Thymus (tissue), 11 donors: ENCODE results near the gene LDLRAP1. TPM values are rescaled to one million over a fixed set of nuclear protein-coding genes. Genes with fewer than 3 reads are reported as not detected.

Experiments used
- DNase-seq, 9 donors: peaks; one replicate each; pipeline ENCODE4 v3.0.0-alpha.2; 2013; ENCODE audit warnings: low spot score in 9 of 9, low read depth in 6 of 9, missing footprints in 1 of 9
- H3K27ac ChIP-seq, 2 donors: one replicate each; pipeline ENCODE4 v1.5.1; 2013; ENCODE audit warnings: control low read depth in 1 of 2, low read depth in 1 of 2, low read length in 1 of 2, mild to moderate bottlenecking in 1 of 2, moderate library complexity in 1 of 2
- H3K27me3 ChIP-seq, 2 donors: one replicate each; pipeline ENCODE4 v1.5.1; 2013; ENCODE audit warnings: low read length in 1 of 2; ENCODE audit not compliant: control insufficient read depth in 2 of 2, insufficient read depth in 1 of 2
- H3K36me3 ChIP-seq, 2 donors: one replicate each; pipeline ENCODE4 v1.5.1; 2013; ENCODE audit warnings: low read length in 1 of 2, mild to moderate bottlenecking in 1 of 2, moderate library complexity in 1 of 2; ENCODE audit not compliant: control insufficient read depth in 2 of 2, insufficient read depth in 2 of 2
- H3K4me1 ChIP-seq, 2 donors: one replicate each; pipeline ENCODE4 v1.5.1; 2013; ENCODE audit warnings: low read length in 2 of 2; ENCODE audit not compliant: control insufficient read depth in 2 of 2, insufficient read depth in 2 of 2
- H3K4me3 ChIP-seq, 2 donors: one replicate each; pipeline ENCODE4 v1.5.1; 2013; ENCODE audit warnings: low read length in 2 of 2, control low read depth in 1 of 2, mild to moderate bottlenecking in 1 of 2
- H3K9me3 ChIP-seq, 2 donors: one replicate each; pipeline ENCODE4 v1.5.1; 2013; ENCODE audit warnings: low read length in 1 of 2, mild to moderate bottlenecking in 1 of 2; ENCODE audit not compliant: control insufficient read depth in 2 of 2, insufficient read depth in 1 of 2
- WGBS: extraction: QIAGEN DNeasy Blood & Tissue Kit; methylation state at CpG from one replicate; pipeline ENCODE4 v1.1.7; 2013; 5-methylcytosine and 5-hydroxymethylcytosine counted together
- polyA plus RNA-seq: library from polyadenylated mRNA; stranded (reverse); fragments of 200-250 nt; gene quantifications from one replicate; pipeline ENCODE4 v1.2.3, GENCODE V29; 2013
- total RNA-seq: library from RNA; stranded (reverse); fragments of 120-200 nt; gene quantifications from one replicate; pipeline ENCODE4 v1.2.4, GENCODE V29; 2013
- donor health status: healthy.

The LDLRAP1 gene
- total and polyA plus RNA-seq, 2 donors, result 4.3 to 31.6 TPM

DNA sequence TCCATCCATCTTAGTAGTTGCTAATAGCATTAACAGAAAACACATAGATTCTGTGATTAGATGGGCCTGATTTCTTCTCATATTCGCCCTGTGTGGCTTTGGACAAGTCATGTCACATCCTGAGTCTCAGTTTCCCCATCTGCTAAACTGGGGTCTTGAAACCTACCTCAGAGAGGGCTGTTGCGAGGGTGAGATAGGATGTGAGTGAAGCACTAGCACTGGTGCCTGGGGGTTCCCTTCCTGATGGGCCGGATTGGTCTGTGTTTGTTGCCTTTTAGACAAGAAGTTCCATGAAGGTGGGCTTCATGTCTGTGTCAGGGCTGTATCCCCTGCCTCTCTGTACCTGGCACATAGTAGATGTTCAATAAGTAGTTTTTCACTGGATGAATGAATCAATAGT, 69.7 kb downstream of the LDLRAP1 start:
- no peak for DNase-seq
- Histone ChIP-seq H3K27ac (no peak overlapping the region), H3K4me1 (peaks cover 14 to 20% of the 10 kb centered on the region in 2 donors), H3K27me3 (peaks cover 32 to 83% of the 10 kb centered on the region in 2 donors), H3K36me3 (no peaks in the 10 kb centered on the region), H3K9me3 (no peaks in the 10 kb centered on the region), H3K4me3 (no peak overlapping the region)
- 95% methylated on average over 3 of the region's 3 CpGs for WGBS

DNA sequence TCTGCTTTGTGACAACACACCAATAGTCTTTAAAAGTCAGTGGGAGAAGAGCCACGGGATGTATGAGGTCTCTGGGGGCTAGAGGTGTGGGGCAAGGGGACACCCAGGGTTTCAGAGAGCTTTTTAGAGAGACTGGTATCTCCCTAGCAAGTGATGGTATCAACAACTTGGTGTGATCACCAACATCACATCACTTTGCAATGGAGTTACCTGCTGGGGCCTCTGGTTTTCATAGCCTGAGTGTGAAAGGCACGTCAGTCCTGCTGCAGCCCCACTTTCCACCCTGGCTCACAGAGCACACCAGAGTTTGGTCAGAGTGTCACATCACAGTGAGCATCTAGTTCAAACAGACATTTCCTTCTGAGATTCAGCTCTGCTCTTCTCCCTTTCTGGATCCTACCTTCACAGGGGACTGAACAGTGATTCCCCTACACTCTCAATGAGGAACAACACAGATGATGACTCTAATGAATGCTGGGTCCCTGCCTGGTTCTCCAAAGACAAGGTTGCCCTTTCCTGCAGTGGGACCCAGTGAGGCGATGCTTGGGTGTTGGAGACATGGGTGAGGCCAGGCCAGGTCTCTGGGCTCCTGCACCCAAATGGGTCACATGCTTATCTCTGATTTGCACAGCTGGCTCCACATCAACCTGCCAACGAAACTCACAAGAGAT, 71.2 kb downstream of the LDLRAP1 start:
- peaks cover 46 to 94% of the 10 kb centered on the region in 2 donors for H3K27me3 ChIP-seq
- no peak for DNase-seq
- no peak overlapping the region for H3K27ac ChIP-seq
- peaks cover 14 to 16% of the 10 kb centered on the region in 2 donors for H3K4me1 ChIP-seq
- no peaks in the 10 kb centered on the region for H3K9me3 ChIP-seq
- WGBS, result 71% methylated on average over 4 of the region's 4 CpGs
- H3K36me3 ChIP-seq, result no peaks in the 10 kb centered on the region
- H3K4me3 ChIP-seq, result no peak overlapping the region

- no peak overlapping the region for H3K4me3 ChIP-seq
- peaks cover 14 to 16% of the 10 kb centered on the region in 2 donors for H3K4me1 ChIP-seq
- H3K27ac ChIP-seq, result no peak overlapping the region
- no peaks in the 10 kb centered on the region for H3K9me3 ChIP-seq
- H3K27me3 ChIP-seq, result peaks cover 51 to 94% of the 10 kb centered on the region in 2 donors
- no peak for DNase-seq
- 72% methylated on average over 7 of the region's 7 CpGs for WGBS
- no peaks in the 10 kb centered on the region for H3K36me3 ChIP-seq
These were observed 71.8 kb downstream of the LDLRAP1 start for GRCh38 chr1:25615172-25615541.

GRCh38 chr1:25615563-25616094, 72.2 kb downstream of the LDLRAP1 start:
- peaks cover 14 to 16% of the 10 kb centered on the region in 2 donors for H3K4me1 ChIP-seq
- no peak for DNase-seq
- peak overlapping the region; percentile 33 to 70 for H3K4me3 ChIP-seq

GRCh38 chr1:25616095-25616986, 72.9 kb downstream of the LDLRAP1 start, which contains the start of gene MAN1C1:
Gene MAN1C1 (plus strand): TSS chr1:25616791. CDS start chr1:25617798, 1,007 bp downstream.
- H3K9me3 ChIP-seq, result no peaks in the 10 kb centered on the region
- peak in 6 of 9 donors; percentile 44 to 75 (median 52) for DNase-seq
- H3K27ac ChIP-seq, result peak within 1 kb of the TSS in 1 of 2 donors; percentile 62
- peaks cover 14 to 16% of the 10 kb centered on the region in 2 donors for H3K4me1 ChIP-seq
- peak within 1 kb of the TSS; percentile 44 to 70 for H3K4me3 ChIP-seq
- H3K27me3 ChIP-seq, result peaks cover 51 to 94% of the 10 kb centered on the region in 2 donors
- WGBS, result under 1% methylated on average over 116 of the region's 116 CpGs
- no peaks in the 10 kb centered on the region for H3K36me3 ChIP-seq

More at GRCh38 chr1:25615563-25616094, 72.2 kb downstream of the LDLRAP1 start:
- Histone ChIP-seq H3K36me3 (no peaks in the 10 kb centered on the region), H3K27me3 (peaks cover 53 to 94% of the 10 kb centered on the region in 2 donors), H3K27ac (no peak overlapping the region), H3K9me3 (no peaks in the 10 kb centered on the region)
- WGBS, result 25% methylated on average over 12 of the region's 12 CpGs

- Histone ChIP-seq H3K9me3 (no peaks in the 10 kb centered on the region), H3K36me3 (no peaks in the 10 kb centered on the region), H3K4me3 (peak overlapping the region; percentile 44 to 70), H3K4me1 (peaks cover 14 to 16% of the 10 kb centered on the region in 2 donors), H3K27ac (peak overlapping the region in 1 of 2 donors; percentile 62), H3K27me3 (peaks cover 51 to 94% of the 10 kb centered on the region in 2 donors)
- WGBS, result under 1% methylated on average over 94 of the region's 94 CpGs
- DNase-seq, result peak in 3 of 9 donors; percentile 33 to 53 (median 37)
These were observed 73.7 kb downstream of the LDLRAP1 start for GRCh38 chr1:25616987-25617624.

DNA sequence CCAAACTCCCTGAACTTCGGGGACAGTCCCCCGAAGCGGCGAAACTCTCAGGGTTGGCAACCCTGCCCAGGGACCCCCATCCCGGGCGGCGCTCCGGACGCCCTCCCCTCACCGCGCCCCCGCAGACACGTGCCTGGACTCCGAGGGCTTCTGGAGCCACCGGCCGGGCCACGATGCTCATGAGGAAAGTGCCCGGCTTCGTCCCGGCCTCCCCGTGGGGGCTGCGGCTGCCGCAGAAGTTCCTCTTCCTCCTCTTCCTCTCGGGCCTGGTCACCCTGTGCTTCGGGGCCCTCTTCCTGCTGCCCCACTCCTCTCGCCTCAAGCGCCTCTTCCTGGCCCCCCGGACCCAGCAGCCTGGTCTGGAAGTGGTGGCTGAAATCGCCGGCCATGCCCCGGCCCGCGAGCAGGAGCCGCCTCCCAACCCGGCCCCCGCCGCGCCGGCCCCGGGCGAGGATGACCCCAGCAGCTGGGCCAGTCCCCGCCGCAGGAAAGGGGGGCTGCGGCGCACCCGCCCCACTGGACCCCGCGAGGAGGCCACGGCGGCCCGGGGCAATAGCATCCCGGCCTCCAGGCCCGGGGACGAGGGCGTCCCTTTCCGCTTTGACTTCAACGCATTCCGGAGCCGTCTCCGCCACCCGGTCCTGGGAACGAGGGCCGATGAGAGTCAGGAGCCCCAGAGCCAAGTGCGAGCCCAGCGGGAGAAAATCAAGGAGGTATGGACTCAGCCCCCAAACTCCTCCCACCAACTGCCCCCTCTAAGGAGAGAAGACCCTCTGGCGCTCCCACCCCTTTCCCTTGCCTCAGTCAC, 74.4 kb downstream of the LDLRAP1 start:
- no peak for DNase-seq
- H3K4me1 ChIP-seq, result peaks cover 14 to 16% of the 10 kb centered on the region in 2 donors
- no peaks in the 10 kb centered on the region for H3K36me3 ChIP-seq
- 12% methylated on average over 66 of the region's 66 CpGs for WGBS
- peak overlapping the region in 1 of 2 donors; percentile 54 for H3K27ac ChIP-seq
- H3K9me3 ChIP-seq, result no peaks in the 10 kb centered on the region
- H3K4me3 ChIP-seq, result peak overlapping the region; percentile 44 to 70
- H3K27me3 ChIP-seq, result peaks cover 56 to 87% of the 10 kb centered on the region in 2 donors

- H3K36me3 ChIP-seq, result no peaks in the 10 kb centered on the region
- peaks cover 14 to 16% of the 10 kb centered on the region in 2 donors for H3K4me1 ChIP-seq
- WGBS, result 82% methylated on average over 4 of the region's 4 CpGs
- H3K27me3 ChIP-seq, result peaks cover 56 to 85% of the 10 kb centered on the region in 2 donors
- DNase-seq, result no peak
- no peak overlapping the region for H3K27ac ChIP-seq
- H3K4me3 ChIP-seq, result peak overlapping the region; percentile 33 to 70
- H3K9me3 ChIP-seq, result no peaks in the 10 kb centered on the region
These were observed 75.0 kb downstream of the LDLRAP1 start for GRCh38 chr1:25618433-25618808.
